H1 (cell line): ENCODE results near the gene NCAPD2. TPM values are rescaled to one million over a fixed set of nuclear protein-coding genes. Genes with fewer than 3 reads are reported as not detected.
A peak's percentile ranks its signal among the peaks of the same experiment; 100 is the strongest.

Experiments used
- CTCF ChIA-PET: fragments of 300-600 bp; sonication (Branson Sonifier 250); formaldehyde crosslinking; loops from one replicate; lab custom pipeline; 2021; ENCODE audit not compliant: partially characterized antibody; lab: Charles Lee
- POLR2A ChIA-PET: fragments of 300-600 bp; sonication (Branson Sonifier 250); formaldehyde crosslinking; loops from one replicate; lab custom pipeline; 2021; ENCODE audit warnings: inconsistent platforms; ENCODE audit not compliant: partially characterized antibody; lab: Charles Lee
- DNase-seq, 2 experiments: peaks; one replicate each; pipeline versions ENCODE4 v3.0.0 to v3.0.0-alpha.2; 2010 to 2022; ENCODE audit warnings: low spot score in 2 of 2, low read depth in 1 of 2, mixed read lengths in 1 of 2
- FAIRE-seq: peaks from 2 replicates; lab custom pipeline; 2011; peaks lifted over from hg19 to GRCh38; lab: Jason Lieb, UNC
- H2AFZ ChIP-seq: 2 replicates; pipeline ENCODE4 v1.8.1; 2012; ENCODE audit warnings: low read length, inconsistent platforms
- H2AK5ac ChIP-seq: 2 replicates; pipeline ENCODE4 v1.6.1; 2013; ENCODE audit warnings: low read depth, low read length
- H2BK120ac ChIP-seq: replicated peaks from 2 replicates; pipeline ENCODE3; 2013; ENCODE audit warnings: low read depth, low read length, inconsistent platforms
- H2BK12ac ChIP-seq: 2 replicates; pipeline ENCODE4 v1.6.1; 2013; ENCODE audit warnings: low read depth, low read length
- H2BK15ac ChIP-seq: 2 replicates; pipeline ENCODE4 v1.6.1; 2013; ENCODE audit warnings: low read length
- H2BK20ac ChIP-seq: 2 replicates; pipeline ENCODE4 v1.6.1; 2013; ENCODE audit warnings: low read length
- H2BK5ac ChIP-seq: 2 replicates; pipeline ENCODE4 v1.6.1; 2013; ENCODE audit warnings: low read depth, low read length
- H3K14ac ChIP-seq: 2 replicates; pipeline ENCODE4 v1.6.1; 2013; ENCODE audit warnings: inconsistent platforms; ENCODE audit not compliant: insufficient read length
- H3K18ac ChIP-seq: 2 replicates; pipeline ENCODE4 v1.6.1; 2013; ENCODE audit warnings: low read length; ENCODE audit errors: extremely low read depth
- H3K23ac ChIP-seq: 2 replicates; pipeline ENCODE4 v1.6.1; 2013; ENCODE audit warnings: inconsistent platforms; ENCODE audit not compliant: insufficient read length
- H3K23me2 ChIP-seq: 2 replicates; pipeline ENCODE4 v1.6.1; 2013; ENCODE audit warnings: low read depth, low read length
- H3K27ac ChIP-seq: 2 replicates; pipeline ENCODE4 v1.6.1; 2011; ENCODE audit warnings: low read depth, low read length, inconsistent platforms
- H3K27me3 ChIP-seq, 4 experiments: replicated peaks in 1 of 4; 1 replicate in 1 of 4; 2 replicates in 3 of 4; pipeline versions ENCODE4 v1.6.1 to v1.8.1; 2011 to 2013; ENCODE audit warnings: low read length in 3 of 4, mild to moderate bottlenecking in 3 of 4, inconsistent platforms in 2 of 4, mixed read lengths in 2 of 4, moderate library complexity in 1 of 4; ENCODE audit not compliant: control insufficient read depth in 3 of 4, insufficient read depth in 3 of 4; ENCODE audit errors: extremely low read depth in 1 of 4
- H3K36me3 ChIP-seq, 4 experiments: 2 replicates each; pipeline versions ENCODE4 v1.6.1 to v1.8.1; 2011 to 2013; ENCODE audit warnings: mild to moderate bottlenecking in 4 of 4, low read length in 3 of 4, moderate library complexity in 2 of 4, control low read depth in 1 of 4, inconsistent platforms in 1 of 4; ENCODE audit not compliant: insufficient read depth in 4 of 4, control insufficient read depth in 2 of 4
- H3K4ac ChIP-seq: replicated peaks from 2 replicates; pipeline ENCODE3; 2013; ENCODE audit warnings: low read length, low read depth, mixed read lengths, inconsistent platforms; ENCODE audit not compliant: insufficient read length
- H3K4me1 ChIP-seq, 4 experiments: replicated peaks in 1 of 4; 1 replicate in 1 of 4; 2 replicates in 3 of 4; pipeline versions ENCODE4 v1.6.1 to v1.8.1; 2011 to 2013; ENCODE audit warnings: low read length in 3 of 4, inconsistent platforms in 2 of 4, mixed read lengths in 1 of 4; ENCODE audit not compliant: insufficient read depth in 4 of 4, control insufficient read depth in 3 of 4
- H3K4me2 ChIP-seq, 2 experiments: 2 replicates each; pipeline versions ENCODE4 v1.6.1 to v1.8.1; 2011 to 2013; ENCODE audit warnings: low read depth in 2 of 2, low read length in 2 of 2, control low read depth in 1 of 2, inconsistent platforms in 1 of 2, mild to moderate bottlenecking in 1 of 2; ENCODE audit not compliant: insufficient read depth in 1 of 2
- H3K4me3 ChIP-seq, 4 experiments: fragments of 200-600, 300-600 bp in 1 of 4; sonication (generic), shearing (Covaris generic), sonication (Bioruptor Twin) in 1 of 4; 2 replicates each; pipeline versions ENCODE4 v1.5.1 to v1.8.1; 2011 to 2016; ENCODE audit warnings: low read length in 4 of 4, low read depth in 3 of 4, control low read depth in 2 of 4, inconsistent platforms in 2 of 4, mild to moderate bottlenecking in 2 of 4, mixed read lengths in 1 of 4, moderate library complexity in 1 of 4; ENCODE audit not compliant: insufficient read depth in 2 of 4; ENCODE audit errors: extremely low read depth in 1 of 4
- H3K56ac ChIP-seq: replicated peaks from 2 replicates; pipeline ENCODE3; 2013; ENCODE audit warnings: low read depth, mild to moderate bottlenecking, mixed read lengths, low read length, inconsistent platforms; ENCODE audit not compliant: insufficient read length
- H3K79me1 ChIP-seq: 2 replicates; pipeline ENCODE4 v1.6.1; 2013; ENCODE audit warnings: low read depth, low read length, control low read depth
- H3K79me2 ChIP-seq, 2 experiments: 2 replicates each; pipeline versions ENCODE4 v1.6.1 to v1.8.1; 2012 to 2013; ENCODE audit warnings: low read length in 2 of 2, mild to moderate bottlenecking in 2 of 2, inconsistent platforms in 1 of 2; ENCODE audit not compliant: insufficient read depth in 2 of 2, control insufficient read depth in 1 of 2
- H3K9ac ChIP-seq, 4 experiments: replicated peaks in 1 of 4; 1 replicate in 1 of 4; 2 replicates in 3 of 4; pipeline versions ENCODE4 v1.6.1 to v1.8.1; 2011 to 2013; ENCODE audit warnings: low read depth in 3 of 4, low read length in 3 of 4, control low read depth in 2 of 4, mild to moderate bottlenecking in 2 of 4, moderate library complexity in 2 of 4, inconsistent platforms in 1 of 4; ENCODE audit errors: extremely low read depth in 1 of 4
- H3K9me3 ChIP-seq, 2 experiments: 2 replicates each; pipeline versions ENCODE4 v1.6.1 to v1.8.1; 2012 to 2013; ENCODE audit warnings: mild to moderate bottlenecking in 2 of 2, moderate library complexity in 2 of 2, control low read depth in 1 of 2, inconsistent platforms in 1 of 2, low read depth in 1 of 2, low read length in 1 of 2, mixed read lengths in 1 of 2; ENCODE audit not compliant: insufficient read depth in 2 of 2
- H4K20me1 ChIP-seq, 2 experiments: replicated peaks in 1 of 2; 2 replicates each; pipeline versions ENCODE3 to v1.8.1; 2011 to 2013; ENCODE audit warnings: inconsistent platforms in 2 of 2, low read length in 2 of 2, mild to moderate bottlenecking in 1 of 2; ENCODE audit not compliant: insufficient read depth in 2 of 2, control insufficient read depth in 1 of 2
- H4K5ac ChIP-seq: 2 replicates; pipeline ENCODE4 v1.6.1; 2013; ENCODE audit warnings: low read length, low read depth, mixed read lengths, inconsistent platforms; ENCODE audit not compliant: insufficient read length
- H4K8ac ChIP-seq: 2 replicates; pipeline ENCODE4 v1.8.0; 2013; ENCODE audit warnings: mild to moderate bottlenecking, moderate library complexity, low read length, inconsistent platforms; ENCODE audit not compliant: insufficient read depth; ENCODE audit errors: extremely low read depth
- H4K91ac ChIP-seq: replicated peaks from 2 replicates; pipeline ENCODE3; 2013; ENCODE audit warnings: low read length, mixed read lengths, inconsistent platforms; ENCODE audit not compliant: insufficient read length
- WGBS, 2 experiments: shearing (Covaris generic) in 1 of 2; methylation state at CpG; one replicate each; pipeline versions ENCODE4 v1.1.6 to v1.1.7; 2013 to 2015; ENCODE audit warnings: low lambda C conversion rate in 2 of 2, mixed read lengths in 2 of 2, inconsistent platforms in 1 of 2, low coverage in 1 of 2, missing lambda C conversion rate in 1 of 2; ENCODE audit not compliant: insufficient replicate concordance in 2 of 2, insufficient coverage in 1 of 2, insufficient read length in 1 of 2; ENCODE audit errors: extremely low coverage in 1 of 2, missing lambda C conversion rate in 1 of 2; 5-methylcytosine and 5-hydroxymethylcytosine counted together
- long read RNA-seq, 2 experiments: library from RNA in 1 of 2; library from capped mRNA in 1 of 2; stranded (forward); transcript quantifications; one replicate each; pipeline ENCODE4 v2.0.0, GENCODE V29; 2021; ENCODE audit warnings: inconsistent platforms in 1 of 2
- polyA minus RNA-seq, 3 experiments: library from RNA; depleted of rRNA, polyadenylated mRNA; stranded (reverse); fragments of >200 nt; gene quantifications; 1 replicate in 2 of 3; 2 replicates in 1 of 3; pipeline ENCODE4 v1.2.3, GENCODE V29; 2011
- polyA plus RNA-seq, 7 experiments: library from polyadenylated mRNA; depleted of rRNA in 3 of 7; stranded (reverse) in 5 of 7; unstranded in 2 of 7; fragments of >200 nt in 5 of 7; fragments of 200-250 nt in 2 of 7; gene quantifications; 1 replicate in 5 of 7; 2 replicates in 1 of 7; 4 replicates in 1 of 7; pipeline versions ENCODE4 v1.2.1 to v1.2.3, GENCODE V29; 2011 to 2013; ENCODE audit warnings: missing spikeins in 2 of 7, mixed read lengths in 2 of 7
- total RNA-seq: library from RNA; stranded (reverse); fragmentation: NEBNext Ultra II Directional; extraction: Animal tissue kit (Norgen Biotek cat#: 25700); gene quantifications from 2 replicates; pipeline ENCODE4 v1.2.1, GENCODE V29; 2021

NCAPD2 gene, protein sequence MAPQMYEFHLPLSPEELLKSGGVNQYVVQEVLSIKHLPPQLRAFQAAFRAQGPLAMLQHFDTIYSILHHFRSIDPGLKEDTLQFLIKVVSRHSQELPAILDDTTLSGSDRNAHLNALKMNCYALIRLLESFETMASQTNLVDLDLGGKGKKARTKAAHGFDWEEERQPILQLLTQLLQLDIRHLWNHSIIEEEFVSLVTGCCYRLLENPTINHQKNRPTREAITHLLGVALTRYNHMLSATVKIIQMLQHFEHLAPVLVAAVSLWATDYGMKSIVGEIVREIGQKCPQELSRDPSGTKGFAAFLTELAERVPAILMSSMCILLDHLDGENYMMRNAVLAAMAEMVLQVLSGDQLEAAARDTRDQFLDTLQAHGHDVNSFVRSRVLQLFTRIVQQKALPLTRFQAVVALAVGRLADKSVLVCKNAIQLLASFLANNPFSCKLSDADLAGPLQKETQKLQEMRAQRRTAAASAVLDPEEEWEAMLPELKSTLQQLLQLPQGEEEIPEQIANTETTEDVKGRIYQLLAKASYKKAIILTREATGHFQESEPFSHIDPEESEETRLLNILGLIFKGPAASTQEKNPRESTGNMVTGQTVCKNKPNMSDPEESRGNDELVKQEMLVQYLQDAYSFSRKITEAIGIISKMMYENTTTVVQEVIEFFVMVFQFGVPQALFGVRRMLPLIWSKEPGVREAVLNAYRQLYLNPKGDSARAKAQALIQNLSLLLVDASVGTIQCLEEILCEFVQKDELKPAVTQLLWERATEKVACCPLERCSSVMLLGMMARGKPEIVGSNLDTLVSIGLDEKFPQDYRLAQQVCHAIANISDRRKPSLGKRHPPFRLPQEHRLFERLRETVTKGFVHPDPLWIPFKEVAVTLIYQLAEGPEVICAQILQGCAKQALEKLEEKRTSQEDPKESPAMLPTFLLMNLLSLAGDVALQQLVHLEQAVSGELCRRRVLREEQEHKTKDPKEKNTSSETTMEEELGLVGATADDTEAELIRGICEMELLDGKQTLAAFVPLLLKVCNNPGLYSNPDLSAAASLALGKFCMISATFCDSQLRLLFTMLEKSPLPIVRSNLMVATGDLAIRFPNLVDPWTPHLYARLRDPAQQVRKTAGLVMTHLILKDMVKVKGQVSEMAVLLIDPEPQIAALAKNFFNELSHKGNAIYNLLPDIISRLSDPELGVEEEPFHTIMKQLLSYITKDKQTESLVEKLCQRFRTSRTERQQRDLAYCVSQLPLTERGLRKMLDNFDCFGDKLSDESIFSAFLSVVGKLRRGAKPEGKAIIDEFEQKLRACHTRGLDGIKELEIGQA (N-terminal part only)
- total RNA-seq (129 and 132 TPM in 2 replicates), polyA plus RNA-seq (2011; rRNA removed) (55.8 and 69.6 TPM in 2 replicates), polyA minus RNA-seq (2011; rRNA and poly(A)+ RNA removed) (177 and 197 TPM in 2 replicates)
- 80.8 TPM for polyA plus RNA-seq (2011; cell fraction: cytosol; rRNA removed)
- polyA plus RNA-seq (2011; cell fraction: nucleus; rRNA removed), result 136 TPM
- 87.4 to 104 TPM (median 95.1 TPM) in 4 replicates for polyA plus RNA-seq (2012, experiment 1 of 2)
- polyA plus RNA-seq (2012, experiment 2 of 2), result 28.6 TPM
- polyA plus RNA-seq (2013, experiment 1 of 2), result 55.8 TPM
- 51.4 TPM for polyA plus RNA-seq (2013, experiment 2 of 2)
- 94.8 TPM for polyA minus RNA-seq (2011; cell fraction: cytosol; rRNA and poly(A)+ RNA removed)
- polyA minus RNA-seq (2011; cell fraction: nucleus; rRNA and poly(A)+ RNA removed), result 106 TPM
- long read RNA-seq, experiment 1, full-length matches to known transcripts, result 3 of 79 reads
- long read RNA-seq, experiment 1, partial matches to known transcripts, result 64 of 79 reads
- long read RNA-seq, experiment 1, other reads (novel, unspliced or antisense), result 12 of 79 reads
- long read RNA-seq, experiment 2, full-length matches to known transcripts, result 1 of 11 reads
- long read RNA-seq, experiment 2, partial matches to known transcripts, result 9 of 11 reads
- long read RNA-seq, experiment 2, other reads (novel, unspliced or antisense), result 1 of 11 reads

DNA sequence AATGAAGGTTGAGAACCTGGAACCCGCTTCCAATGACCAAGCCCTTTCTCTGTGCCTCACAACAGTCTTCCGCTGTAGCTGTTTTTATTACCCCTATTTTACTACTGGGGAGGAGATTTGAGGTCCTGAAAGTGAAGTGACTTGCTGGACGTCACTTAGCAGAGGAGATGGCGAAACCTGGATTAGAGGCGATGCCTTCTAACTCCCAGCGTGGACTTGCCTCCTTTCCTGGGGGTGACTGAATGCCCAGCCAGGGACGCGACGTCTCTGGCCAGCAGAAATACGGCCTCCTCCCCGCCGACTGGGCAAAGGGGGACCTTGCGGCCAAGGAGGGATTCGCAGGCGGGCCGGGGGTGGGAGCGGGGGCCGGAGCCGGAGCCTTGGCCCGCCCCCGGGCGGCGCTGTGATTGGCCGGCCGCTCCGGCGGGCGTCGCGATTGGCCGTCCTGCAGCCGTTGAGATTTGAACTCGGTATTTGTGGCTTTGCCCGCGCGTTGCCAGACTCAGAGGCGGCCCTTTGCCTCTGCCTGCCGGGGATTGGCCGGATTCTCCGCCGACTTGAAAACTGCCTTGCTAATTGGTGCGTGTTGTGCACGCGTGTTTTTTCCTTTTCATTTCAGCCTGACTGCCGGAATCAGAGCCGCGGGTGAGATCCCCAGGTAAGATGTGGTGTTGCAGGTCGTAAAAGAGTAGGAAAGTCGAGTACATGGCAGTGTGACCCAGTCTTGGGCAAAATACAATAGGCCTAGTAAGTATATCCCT lies at the start of gene NCAPD2:
NCAPD2 (plus strand) TSS at position 606 of the 761 bp plus-strand sequence. CDS start 997 bp downstream, outside the sequence.
- Histone ChIP-seq H3K4me3 (peak within 1 kb of the TSS; percentile 84 to 98 (median 90)), H3K9me3 (no peaks in the 10 kb centered on the region), H3K4me1 (peaks cover 0 to 6% (median 4%) of the 10 kb centered on the region in 4 experiments; a peak in 4 of 7 replicates), H3K27ac (peak within 1 kb of the TSS; percentile 81), H2BK15ac (peak within 1 kb of the TSS; percentile 24; the same call in 1 of the 2 replicates), H3K23ac (no peak within 1 kb of the TSS), H3K9ac (peak within 1 kb of the TSS; percentile 55 to 97 (median 82)), H3K4ac (peak within 1 kb of the TSS; percentile 73), H2AK5ac (no peak within 1 kb of the TSS), H3K18ac (peak within 1 kb of the TSS; percentile 76), H3K56ac (peak within 1 kb of the TSS; percentile 82), H3K23me2 (peaks cover 7% of the 10 kb centered on the region), H3K14ac (no peak within 1 kb of the TSS), H3K36me3 (peaks cover 5 to 33% (median 17%) of the 10 kb centered on the region in 4 experiments; a peak in 7 of 8 replicates), H2AFZ (peak within 1 kb of the TSS; percentile 71; the same call in 1 of the 2 replicates), H3K79me1 (peaks cover 3% of the 10 kb centered on the region), H2BK12ac (peak within 1 kb of the TSS; percentile 99), H4K20me1 (peaks cover 4% of the 10 kb centered on the region in 2 experiments), H2BK120ac (peak within 1 kb of the TSS; percentile 50), H3K79me2 (peaks cover 0 to 38% of the 10 kb centered on the region in 2 experiments; a peak in 3 of 4 replicates), H2BK20ac (no peak within 1 kb of the TSS), H3K27me3 (no peaks in the 10 kb centered on the region), H3K4me2 (peak within 1 kb of the TSS; percentile 88 to 95), H2BK5ac (peak within 1 kb of the TSS; percentile 99), H4K8ac (peak within 1 kb of the TSS; percentile 39; the same call in 1 of the 2 replicates), H4K91ac (peak within 1 kb of the TSS; percentile 48), H4K5ac (peak within 1 kb of the TSS; percentile 82)
- 2% methylated on average over 43 of the region's 49 CpGs; no CpG with 5 or more reads in 1 of the 2 experiments for WGBS, 2 experiments
- CTCF ChIA-PET, result interaction anchor here (0.7 to 3.0 kb wide), 9 partner anchors 11 to 155 kb away, joined by 3 to 15 read pairs (median 3); partner anchors contain the start of gene VAMP1
- POLR2A ChIA-PET, result interaction anchor here (0.7 to 3.9 kb wide), 27 partner anchors 8 to 480 kb away, joined by 3 to 39 read pairs (median 4); partner anchors contain the start of genes CDCA3, GAPDH, SPSB2 and VAMP1
- DNase-seq, result peak; percentile 86 to 91
- FAIRE-seq, result no peak
